H9 (cell line): ENCODE data around the gene ZNF540. TPM values are rescaled to one million over a fixed set of nuclear protein-coding genes. Genes with fewer than 3 reads are reported as not detected.

Experiments used
- total RNA-seq: library from RNA; stranded (reverse); gene quantifications from 2 replicates; pipeline ENCODE4 v1.2.1, GENCODE V29; 2021

The ZNF540 gene
- total RNA-seq, 1 experiment from 2014 or later, result 0.20 TPM

Other genes starting within 250 kb of the ZNF540 start
- 5.2 and 6.1 TPM in 2 replicates for gene ZNF527, start 223.8 kb upstream of the ZNF540 start, total RNA-seq
- gene ZNF569, start 127.4 kb upstream of the ZNF540 start, total RNA-seq, result 12.9 and 14.2 TPM in 2 replicates
- gene ZNF570, start 125.5 kb upstream of the ZNF540 start, total RNA-seq, result 5.0 and 5.9 TPM in 2 replicates
- 14.6 and 17.1 TPM in 2 replicates for gene ZNF793, start 87.9 kb upstream of the ZNF540 start, total RNA-seq
- gene ZNF571, start 84 bp upstream of the ZNF540 start, total RNA-seq, result 4.5 and 5.3 TPM in 2 replicates
- gene ZFP30, start 60.6 kb downstream of the ZNF540 start, total RNA-seq, result 10.1 and 10.8 TPM in 2 replicates
- gene ZNF607, start 124.9 kb downstream of the ZNF540 start, total RNA-seq, result 24.3 and 27.5 TPM in 2 replicates
- gene ZNF573, start 184.7 kb downstream of the ZNF540 start, total RNA-seq, result 17.2 and 17.5 TPM in 2 replicates